Kidney tubule cell (primary cell): ENCODE measurements around the gene PLEKHA7.

Experiments used
- DNase-seq: peaks from one replicate; pipeline ENCODE4 v3.0.0-alpha.2; 2018; ENCODE audit warnings: low spot score

The PLEKHA7 gene

DNA sequence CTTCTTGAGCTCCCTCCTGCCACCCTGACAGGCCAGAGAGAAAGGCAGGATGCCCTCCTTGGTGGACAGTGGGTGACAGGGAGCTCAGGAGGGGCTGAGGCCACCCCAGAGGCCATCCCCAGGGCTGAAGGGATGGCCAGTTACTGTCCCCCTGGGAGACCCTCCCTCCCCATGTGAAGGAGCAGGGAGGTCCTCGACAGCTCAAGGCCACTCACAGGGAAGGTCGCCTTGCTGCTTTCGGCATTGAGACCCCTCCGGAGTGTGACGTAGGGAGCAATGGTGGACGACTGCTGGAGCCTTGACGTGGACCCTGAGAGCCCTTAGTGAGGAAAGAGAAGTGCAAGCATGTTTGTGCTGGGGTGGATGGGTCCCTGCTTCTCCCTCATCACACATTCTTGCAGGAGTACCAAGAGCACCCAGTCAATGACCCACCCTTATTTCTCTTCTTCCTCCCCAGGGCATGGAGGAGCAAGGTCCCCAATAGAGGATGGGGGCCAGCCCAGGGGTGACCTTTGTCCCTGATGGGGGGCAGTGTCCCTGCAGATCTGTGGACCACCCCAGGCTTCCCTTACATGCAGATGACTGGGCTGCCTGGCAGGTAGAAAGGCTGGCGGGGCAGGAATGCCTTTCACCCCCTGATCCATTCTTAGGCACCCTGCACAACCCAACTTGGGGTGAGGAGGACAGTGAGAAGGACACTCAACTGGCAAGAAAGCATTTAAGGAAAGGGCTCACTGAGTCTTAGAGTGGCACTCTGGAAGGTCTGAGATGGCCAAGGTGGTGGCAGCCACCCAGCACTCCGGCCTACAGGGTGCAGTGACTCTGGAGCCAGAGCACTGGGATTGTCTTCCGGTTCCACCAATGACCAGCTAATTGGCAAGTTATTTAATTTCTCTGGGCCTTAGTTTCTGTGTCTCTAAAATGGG is 224.4 kb downstream of the PLEKHA7 start:
- no peak for DNase-seq

DNA sequence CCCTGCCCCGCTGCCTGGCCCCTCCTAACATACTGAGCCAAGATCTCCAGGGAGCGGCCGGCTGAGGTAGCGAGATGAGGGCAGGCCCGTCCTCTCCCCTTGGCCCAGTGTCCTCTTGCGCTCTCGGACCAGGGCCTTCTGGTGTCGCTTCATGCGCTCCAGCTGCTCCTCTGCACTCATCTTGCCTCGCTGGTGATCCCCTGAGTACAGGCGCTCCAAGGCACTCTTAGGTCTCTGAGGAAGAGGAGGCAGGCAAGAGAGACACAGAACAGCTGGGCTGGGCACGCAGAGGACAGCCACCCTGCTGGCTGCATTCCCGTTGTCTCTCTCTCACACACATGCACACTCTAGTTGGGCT is 225.2 kb downstream of the PLEKHA7 start:
- DNase-seq = no peak

DNA sequence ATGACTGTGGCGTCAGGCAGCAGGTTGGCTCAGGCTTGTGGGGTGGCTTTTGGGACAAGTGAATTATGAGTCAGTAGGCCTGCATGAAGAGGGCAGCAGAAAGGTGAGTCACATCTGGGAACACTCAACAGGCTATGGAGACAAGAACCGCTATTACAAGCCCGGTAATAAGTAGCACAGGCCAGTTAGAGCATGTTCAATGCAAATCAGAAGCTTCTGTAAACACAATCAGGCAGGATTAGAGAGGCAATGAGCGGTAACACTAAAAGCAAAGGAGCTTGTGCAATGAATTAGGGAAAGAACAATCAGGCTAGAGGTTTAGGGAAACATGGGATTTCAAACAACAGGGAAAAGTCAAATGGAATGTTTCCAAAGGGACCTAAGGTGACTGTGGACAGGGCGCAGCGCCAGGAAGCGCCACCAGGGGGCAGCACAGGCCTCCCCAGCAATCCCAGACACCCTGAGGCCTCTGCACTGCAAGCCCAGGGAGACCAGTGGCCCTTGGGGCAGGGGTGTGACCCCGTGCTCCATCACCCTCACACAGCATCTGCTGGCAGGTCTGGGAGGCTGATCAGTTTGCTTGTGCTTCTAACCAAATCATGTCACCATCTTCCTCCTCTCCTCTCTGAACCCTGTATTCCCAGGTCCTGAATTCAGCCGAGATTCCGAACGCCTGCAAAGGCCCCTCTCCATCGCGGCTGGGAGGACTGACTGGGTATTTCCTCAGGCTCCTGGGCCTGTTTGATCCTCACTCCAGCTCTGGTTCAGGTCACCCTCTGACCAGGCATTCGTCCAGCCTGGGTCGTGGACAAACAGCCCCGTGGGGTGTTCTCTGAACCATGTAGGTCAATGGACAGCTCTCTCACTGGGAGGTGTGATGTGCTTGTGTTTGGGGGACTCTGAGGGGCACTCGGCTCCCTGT is 225.8 kb downstream of the PLEKHA7 start:
- peak; percentile 90 for DNase-seq

DNA sequence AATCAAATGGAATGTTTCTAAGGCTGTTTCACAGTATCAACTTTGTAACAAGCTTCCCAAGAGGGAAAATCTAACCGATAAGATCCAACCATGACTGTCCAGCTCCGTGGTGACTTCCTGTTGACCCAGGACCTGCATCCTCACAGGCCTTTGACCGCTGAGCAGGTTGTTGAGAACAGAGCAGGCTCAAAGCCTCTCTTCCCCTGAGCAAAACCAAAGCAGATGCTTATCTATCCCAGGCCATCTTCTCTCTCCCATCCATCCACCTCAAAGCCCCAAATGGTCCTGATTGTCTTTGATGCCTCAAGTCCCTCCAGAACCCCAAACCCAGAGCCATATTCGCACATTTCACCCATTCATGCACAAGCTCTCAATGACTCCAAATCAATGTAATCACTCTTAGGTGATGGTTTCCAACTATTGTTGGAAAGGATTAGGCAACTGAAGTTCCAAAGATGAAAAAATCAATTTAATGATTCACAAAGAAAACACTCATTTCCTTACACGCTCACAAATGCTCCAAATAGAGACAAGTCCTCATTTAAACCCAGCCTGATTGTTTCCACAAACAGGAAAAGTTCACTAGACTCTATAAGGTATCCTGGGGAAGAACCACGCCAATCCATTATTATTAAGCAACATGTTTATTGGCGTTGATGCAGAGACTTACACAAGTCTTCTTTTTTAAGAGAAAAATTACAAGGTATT is 227.0 kb downstream of the PLEKHA7 start:
- no peak for DNase-seq

DNA sequence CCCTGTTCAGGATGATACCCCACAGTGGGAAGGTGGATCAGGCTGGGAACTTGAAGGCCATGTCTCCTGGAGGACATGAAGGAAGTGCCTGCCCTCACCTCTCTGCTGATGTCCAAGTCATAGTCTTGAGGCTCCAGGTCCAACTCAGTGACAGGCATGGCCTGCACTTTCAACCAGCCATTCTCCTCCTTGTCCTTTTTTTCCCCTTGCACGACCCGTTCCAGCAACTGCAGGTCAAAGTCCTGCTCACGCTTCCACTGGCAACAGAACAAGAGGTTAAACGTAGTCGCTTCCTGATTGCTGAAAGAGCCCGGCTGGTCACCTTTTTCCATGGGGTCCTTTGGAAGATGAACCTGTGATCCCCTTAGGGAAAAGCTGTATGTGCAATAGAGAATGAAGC is 228.1 kb downstream of the PLEKHA7 start:
- no peak for DNase-seq

DNA sequence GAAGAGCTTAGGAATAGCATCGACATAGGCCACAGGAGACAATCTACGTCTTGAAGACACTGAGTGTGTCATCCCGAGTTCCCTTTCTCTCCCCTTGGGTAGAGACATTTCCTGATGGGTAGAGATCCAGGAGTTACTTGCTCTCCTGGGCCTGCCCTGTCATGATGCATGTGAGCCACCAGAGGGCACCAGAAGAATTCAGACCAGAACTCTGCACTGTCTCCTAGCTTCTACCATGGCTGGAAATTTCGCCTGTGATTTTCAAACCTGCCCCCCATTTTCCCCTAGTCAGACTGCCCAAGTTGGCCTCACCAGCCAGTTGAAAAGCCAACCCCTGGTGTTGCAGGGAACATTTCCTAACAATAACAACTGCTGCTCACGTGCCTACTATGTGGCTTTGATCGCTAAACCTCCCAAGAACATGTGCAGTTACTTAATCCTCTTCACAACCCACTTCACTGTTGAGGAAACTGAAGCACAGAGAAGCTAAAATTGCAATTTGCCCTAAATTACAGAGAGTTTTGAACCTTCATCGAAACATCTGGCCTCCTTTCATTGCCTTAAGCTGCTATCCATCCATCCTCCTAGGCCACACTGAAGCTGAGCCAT is 228.6 kb downstream of the PLEKHA7 start:
- peak; percentile 76 for DNase-seq

DNA sequence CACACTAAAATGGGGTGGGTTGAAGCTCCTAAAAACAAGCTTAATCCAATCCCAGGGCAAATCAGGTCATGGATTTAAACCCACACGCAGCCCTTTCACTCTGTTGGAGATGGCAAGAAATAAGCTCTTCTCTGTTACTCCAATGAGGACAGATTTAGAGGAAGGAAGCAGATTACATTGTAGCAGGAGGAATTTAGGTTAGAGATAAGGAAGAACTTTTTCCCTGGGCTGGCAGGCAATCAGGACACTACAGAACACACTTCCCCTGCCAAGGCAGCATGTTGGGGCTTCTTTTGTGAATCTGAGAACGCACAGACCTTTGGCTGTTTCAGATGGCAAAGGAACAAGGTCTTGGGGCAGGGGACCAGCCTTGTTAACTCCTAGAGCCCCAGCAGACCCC is 229.5 kb downstream of the PLEKHA7 start:
- no peak for DNase-seq

DNA sequence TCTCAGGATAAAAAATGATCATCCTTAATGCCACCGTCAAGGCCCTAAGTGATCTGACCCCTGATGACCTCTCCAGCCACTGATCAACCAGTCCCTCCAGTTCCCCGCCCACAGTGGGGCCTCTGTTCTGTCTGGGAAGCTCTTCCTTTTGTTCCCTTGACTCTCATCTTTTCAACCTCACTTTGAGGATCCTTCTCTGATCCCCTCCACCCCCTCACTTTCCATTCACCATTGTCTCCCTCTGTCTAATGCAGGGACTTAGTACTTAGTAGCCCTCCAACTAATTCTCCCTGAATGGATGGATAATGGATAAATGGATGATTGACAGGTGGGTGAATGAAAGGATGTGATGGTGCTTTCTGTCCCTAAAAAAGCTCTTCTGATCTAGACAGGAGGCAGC is 230.1 kb downstream of the PLEKHA7 start:
- no peak for DNase-seq

DNA sequence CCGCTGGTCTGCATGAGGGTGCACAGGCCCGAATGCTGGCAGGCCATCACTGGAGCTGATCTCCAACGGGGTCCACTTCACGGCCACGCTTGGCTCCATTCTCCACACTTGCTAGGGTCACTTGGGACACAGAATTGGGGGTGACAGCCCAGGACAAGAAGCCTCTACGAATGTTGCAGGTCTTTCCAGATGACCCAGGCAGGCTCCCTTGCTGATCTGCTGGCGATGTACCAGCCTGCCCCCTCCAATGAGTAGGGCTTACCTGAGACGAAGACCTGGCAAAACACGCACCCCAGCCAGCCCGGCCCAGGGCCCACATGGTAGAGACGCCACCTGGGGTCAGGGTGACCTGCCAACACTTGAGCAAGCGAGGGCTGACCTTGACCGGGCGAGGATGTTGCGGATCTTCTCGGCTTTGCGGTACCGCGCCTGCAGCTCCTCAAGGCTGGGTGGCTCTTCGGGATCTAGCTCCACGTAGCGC is 230.9 kb downstream of the PLEKHA7 start:
- DNase-seq = no peak

DNA sequence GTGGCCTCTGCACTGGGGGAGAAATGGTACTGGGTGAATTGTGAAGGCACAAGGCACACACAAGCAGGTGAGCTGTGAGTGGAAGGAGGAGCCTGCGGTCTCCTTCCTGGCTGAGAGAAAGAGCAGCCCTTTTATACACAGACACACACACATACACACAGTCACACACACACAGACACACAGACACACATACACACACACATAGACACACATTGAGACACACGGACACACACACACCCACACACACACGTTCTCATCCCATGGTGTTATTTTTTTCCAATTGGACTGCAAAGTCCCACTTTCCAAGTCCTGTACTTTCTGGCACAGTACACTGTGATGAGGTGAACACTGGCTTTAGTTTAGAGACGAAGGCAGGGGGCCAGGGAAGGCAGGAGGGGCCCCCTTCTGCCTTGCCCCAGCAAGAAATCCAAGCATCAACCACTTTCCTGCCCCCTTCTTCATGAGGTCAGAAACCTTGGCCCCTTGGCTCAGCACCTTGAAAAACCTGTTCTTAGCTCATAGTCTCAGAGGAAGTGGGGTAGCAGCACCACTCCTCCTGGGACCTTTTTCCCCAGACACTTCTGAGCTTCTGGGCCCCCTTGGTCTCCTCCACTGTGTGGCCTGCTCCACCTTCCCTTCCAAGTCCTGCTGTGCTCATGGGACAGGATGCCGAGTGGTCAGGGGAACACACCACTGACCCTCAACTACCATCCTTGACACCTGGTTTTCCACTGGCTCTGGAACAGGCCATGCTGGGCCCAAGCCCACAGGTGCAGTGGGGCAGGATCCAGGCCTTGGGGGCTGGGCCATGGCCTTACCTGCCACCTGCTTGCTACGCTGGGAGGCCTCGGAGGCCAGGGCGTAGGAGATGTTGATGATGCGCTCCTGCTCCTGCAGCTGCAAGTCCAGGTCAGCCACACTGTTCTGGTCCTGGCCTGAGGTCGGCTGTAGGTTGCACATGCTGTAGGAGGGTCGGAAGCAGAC is 232.0 kb downstream of the PLEKHA7 start:
- DNase-seq = no peak

DNA sequence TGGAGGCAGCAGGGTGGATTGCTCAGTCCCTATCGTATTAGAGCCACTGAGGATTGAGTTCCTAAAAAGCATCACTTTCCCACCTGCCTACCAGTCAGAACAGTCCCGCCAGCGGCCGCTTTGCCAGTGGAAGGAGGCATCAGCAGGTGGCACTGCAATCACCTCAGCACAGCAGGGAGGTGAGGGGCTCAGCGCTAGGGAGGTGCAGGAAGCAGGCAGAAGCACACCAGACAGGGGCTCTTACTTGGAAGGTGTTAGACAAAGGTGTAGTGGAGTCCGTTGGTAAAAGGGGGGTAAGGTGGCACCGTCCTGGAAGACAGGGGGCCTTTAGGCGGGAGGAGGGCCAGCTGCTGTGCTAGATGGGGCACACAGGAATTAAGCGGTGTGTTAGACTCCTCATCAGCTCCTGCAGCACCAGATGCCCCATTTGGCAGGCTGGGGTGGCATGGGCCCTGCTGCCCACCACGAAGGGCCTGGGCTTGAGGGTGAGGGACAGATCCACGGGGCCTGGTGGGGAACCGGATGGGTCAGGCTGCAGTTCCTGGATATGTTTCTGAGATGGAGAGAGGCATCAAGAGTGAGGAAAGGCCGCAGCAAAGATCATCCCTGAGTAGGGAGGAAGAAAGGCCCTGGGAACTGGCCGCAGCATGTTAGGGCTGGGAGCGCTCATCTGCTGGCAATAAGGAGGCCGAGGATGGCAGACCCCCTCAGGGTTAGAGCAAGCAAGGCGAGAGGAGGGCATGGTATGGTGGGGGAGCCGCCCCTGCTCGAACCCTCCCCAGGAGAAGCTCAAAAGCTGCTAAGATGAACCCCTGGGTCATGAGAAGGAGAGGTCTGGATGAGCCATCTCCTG is 233.3 kb downstream of the PLEKHA7 start:
- DNase-seq = no peak

DNA sequence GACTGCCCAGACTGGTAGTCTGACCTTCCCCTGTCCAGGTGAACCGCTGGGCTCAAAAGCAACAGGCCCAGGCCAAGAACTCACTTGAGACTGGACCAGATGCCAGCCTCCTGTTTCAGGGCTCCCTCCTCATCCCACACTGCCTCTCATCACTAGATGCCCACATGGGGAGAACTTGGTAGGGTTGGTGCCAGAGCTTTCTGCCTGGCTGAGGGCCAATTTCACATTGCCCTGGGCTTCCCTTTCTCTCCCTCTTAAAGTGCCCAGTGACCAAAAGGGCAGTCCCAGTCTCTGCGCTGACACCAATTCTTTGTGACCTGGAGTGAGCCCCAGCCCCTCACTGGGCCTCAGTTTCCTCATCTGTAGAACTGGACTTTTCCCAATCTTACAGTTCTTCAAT is 234.1 kb downstream of the PLEKHA7 start:
- no peak for DNase-seq

DNA sequence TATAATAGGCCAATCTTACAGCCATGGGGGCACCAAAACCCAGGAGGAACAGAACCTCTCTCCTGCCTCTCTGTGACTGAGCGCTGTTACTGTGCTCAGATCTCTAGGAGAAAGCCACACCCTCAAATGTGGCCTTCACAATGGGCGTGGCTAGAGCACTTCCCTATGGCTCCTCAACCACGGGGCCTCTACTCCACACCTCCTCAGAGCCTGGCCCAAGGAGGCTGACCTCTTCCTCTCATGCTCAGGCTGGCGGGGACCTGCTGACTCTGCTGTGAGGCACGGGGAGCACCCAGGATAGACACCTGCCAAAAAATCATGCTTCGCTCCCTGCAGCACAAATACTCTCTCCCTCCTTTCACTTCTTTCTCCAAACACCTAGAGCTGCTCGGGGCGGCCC is 234.8 kb downstream of the PLEKHA7 start:
- no peak for DNase-seq

DNA sequence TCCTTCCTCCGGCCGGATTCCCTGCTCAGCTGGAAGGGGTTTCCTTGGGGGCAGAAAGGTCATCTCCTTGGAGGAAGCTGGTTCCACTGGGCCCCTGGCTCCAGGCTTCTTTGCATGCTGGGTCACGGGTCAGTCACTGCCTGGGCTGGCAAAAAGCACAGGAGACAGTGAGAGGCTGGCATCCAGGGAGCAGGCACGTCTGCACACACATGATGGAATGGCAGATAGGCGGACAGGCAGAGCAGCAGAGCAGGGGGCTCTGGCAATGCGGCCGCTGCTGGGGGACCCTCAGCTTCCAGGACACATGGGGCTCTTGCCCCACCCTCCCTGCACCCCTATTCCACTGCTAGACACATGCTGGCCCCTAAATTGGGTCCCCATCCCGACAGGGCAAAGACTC is 235.3 kb downstream of the PLEKHA7 start:
- DNase-seq = no peak

DNA sequence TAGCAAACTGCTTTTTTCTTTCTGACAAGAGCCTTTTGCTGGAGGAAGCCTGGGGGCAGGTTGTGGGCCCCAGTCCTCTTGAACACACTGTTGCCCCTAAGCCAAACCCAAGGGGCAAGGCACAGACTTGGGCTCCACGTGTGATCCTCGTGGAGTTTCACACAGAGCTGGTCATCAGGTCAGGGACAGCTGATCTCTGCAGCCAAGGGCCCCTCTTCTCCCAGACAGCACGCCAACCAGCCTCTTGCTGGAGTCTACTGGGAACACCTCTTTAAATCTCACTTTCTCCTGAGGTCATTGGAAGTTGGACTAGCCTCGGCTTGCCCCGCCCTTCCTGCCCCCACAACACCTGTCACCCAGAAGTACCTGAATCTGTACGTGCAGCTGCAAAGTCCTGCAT is 235.9 kb downstream of the PLEKHA7 start:
- no peak for DNase-seq

DNA sequence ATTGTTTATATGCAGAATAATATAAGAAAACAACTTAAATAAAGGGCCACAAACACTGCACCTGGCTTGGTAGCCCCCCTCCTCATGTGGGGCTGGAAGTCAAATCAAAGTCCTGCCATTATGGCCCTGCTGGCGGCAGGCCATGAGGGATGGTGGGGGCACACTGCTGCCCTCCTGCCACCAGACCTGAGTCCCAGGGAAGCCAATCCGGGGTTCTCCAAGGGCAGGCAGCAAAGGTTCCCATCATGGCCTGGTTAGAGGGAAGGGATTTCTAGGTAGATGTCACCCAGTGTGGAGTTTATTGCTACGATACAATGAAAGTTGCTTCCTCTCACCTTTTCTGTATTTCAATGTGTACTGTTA is 236.6 kb downstream of the PLEKHA7 start:
- DNase-seq = no peak

DNA sequence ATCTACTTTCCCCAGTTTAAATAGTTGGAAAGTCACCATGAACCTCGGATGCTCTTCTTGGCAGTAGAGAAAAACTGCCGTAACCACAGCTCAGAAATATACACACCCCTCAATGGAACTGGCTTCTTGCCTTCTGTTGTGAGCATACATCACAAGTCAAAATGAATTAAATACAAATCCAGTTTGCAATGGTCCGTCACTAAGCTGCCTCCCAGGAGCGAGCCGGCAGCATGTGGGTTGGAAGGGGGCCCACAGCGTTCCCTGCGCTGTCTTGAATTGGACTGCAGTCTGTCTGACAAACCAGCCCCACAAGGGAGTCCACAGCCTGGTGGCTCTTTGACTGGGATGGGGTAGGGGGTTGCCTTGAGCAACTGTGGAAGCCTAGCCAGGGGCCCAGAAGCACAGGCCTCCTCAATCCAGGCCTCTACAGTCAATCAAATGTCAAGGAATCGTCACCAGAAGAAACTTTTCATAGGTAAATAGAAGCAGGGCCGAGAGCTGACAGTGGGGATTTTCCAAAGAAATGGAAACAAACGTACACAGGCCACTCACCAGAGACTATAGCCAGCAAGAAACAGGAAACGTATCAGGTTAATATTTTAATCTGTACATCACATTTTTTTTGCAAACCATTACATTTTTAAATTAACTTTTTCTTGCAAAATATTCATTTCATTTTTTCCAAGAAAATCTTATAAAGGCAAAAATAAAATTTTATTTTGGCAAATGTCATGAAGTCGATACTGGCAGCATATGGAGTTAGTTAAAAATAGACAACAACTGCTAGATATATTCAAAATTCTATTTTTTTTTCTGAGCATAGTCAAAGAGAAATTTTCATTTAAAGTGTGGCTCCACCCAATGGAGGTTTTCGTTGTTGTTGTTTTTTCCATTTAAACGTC is 237.3 kb downstream of the PLEKHA7 start:
- DNase-seq = no peak

DNA sequence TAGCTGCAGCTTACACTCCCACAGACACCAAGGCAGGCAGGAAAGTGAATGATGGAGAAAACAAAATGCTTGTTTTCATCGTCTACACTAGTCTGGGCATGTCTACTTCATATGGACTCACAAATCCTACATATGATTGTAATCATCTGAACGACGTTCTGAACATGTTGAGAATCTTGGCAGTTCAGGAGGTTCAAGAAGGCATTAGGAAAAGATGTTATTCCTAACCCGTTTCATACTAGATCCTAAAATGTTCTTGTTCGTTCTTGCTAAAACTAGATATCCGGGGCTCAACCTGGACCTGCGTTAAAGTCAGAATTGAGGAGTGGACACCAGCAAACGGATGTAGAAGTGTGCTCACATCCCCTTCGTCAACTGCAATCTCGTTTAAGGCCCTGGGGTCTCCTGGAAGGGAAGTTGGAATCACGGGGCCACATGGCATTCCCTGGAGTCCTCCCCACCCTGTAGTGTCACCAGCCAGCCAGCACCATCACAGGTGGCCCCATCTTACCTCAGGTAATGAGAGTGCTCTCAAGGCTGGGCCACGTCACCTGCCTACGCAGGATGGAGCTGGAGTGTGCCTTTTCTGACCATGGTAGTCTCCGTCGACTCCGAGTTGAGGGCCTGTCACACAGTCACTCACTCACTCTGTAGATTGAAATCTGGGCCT is 238.5 kb downstream of the PLEKHA7 start:
- DNase-seq = no peak
